Tibial artery (tissue), 4 donors: Measurements from ENCODE around the gene FRMD4A.

Experiments
- DNase-seq, 2 donors: peaks; one replicate each; pipeline ENCODE4 v3.0.0-alpha.2; 2019
- H3K27ac ChIP-seq, 2 donors: fragments of 200-600 bp; sonication (generic) in 1 of 2; 1 replicate in 1 of 2; 2 replicates in 1 of 2; pipeline ENCODE4 v1.5.1; 2018 to 2019; ENCODE audit warnings: mild to moderate bottlenecking in 1 of 2
- H3K27me3 ChIP-seq, 2 donors: fragments of 200-600 bp; sonication (generic) in 1 of 2; one replicate each; pipeline versions ENCODE4 v1.5.1 to v1.6.0; 2016 to 2019
- H3K36me3 ChIP-seq, 3 donors: fragments of 200-600 bp; sonication (generic) in 2 of 3; one replicate each; pipeline ENCODE4 v1.5.1; 2016 to 2019; ENCODE audit warnings: mild to moderate bottlenecking in 2 of 3
- H3K4me1 ChIP-seq, 4 donors: fragments of 200-600 bp; sonication (generic) in 2 of 4; 1 replicate in 3 of 4; 2 replicates in 1 of 4; pipeline ENCODE4 v1.5.1; 2016 to 2019
- H3K4me3 ChIP-seq, 2 donors: fragments of 200-600 bp; sonication (generic) in 1 of 2; 1 replicate in 1 of 2; 2 replicates in 1 of 2; pipeline ENCODE4 v1.5.1; 2018 to 2019; ENCODE audit warnings: mild to moderate bottlenecking in 2 of 2
- H3K9me3 ChIP-seq, 3 donors: fragments of 200-600 bp; sonication (generic) in 1 of 3; one replicate each; pipeline ENCODE4 v1.5.1; 2016 to 2019
- CTCF ChIP-seq, 2 experiments: fragments of 200-600 bp in 1 of 2; fragments of 450-650 bp in 1 of 2; IDR thresholded peaks; one replicate each; pipeline ENCODE4 v1.5.1; 2017 to 2019; ENCODE audit warnings: antibody characterized with exemption in 2 of 2, mild to moderate bottlenecking in 1 of 2, moderate library complexity in 1 of 2
- intact Hi-C: fragments of 100-400 bp; cut with DNase I; formaldehyde crosslinking; loops from one replicate; pipeline ENCODE4 v1.15.0; 2023; ENCODE audit warnings: low total_unique reads

Gene FRMD4A

GRCh38 chr10:13844651-13845050 lies 486.1 kb downstream of the FRMD4A start:
- peaks cover 0 to 69% (median 36%) of the 10 kb centered on the region in 4 donors for H3K4me1 ChIP-seq
- intact Hi-C loops: no loop called here
- peak overlapping the region; percentile 24 to 28 for H3K27ac ChIP-seq
- no peaks in the 10 kb centered on the region for H3K36me3 ChIP-seq
- no peak for TF ChIP-seq CTCF (IDR thresholded peaks at IDR 0.05)
- no peak overlapping the region for H3K4me3 ChIP-seq
- H3K27me3 ChIP-seq: no peaks in the 10 kb centered on the region
- no peak for DNase-seq
- H3K9me3 ChIP-seq: no peaks in the 10 kb centered on the region

- Histone ChIP-seq H3K4me3 (no peak overlapping the region), H3K27ac (peak overlapping the region in 1 of 2 donors; percentile 27), H3K4me1 (peaks cover 0 to 79% (median 42%) of the 10 kb centered on the region in 4 donors), H3K36me3 (no peaks in the 10 kb centered on the region), H3K27me3 (no peaks in the 10 kb centered on the region), H3K9me3 (no peaks in the 10 kb centered on the region)
- intact Hi-C loops: no loop called here
- no peak for DNase-seq
- TF ChIP-seq CTCF (IDR thresholded peaks at IDR 0.05): no peak
Measured at GRCh38 chr10:13842117-13842516, 488.6 kb downstream of the FRMD4A start.

DNA sequence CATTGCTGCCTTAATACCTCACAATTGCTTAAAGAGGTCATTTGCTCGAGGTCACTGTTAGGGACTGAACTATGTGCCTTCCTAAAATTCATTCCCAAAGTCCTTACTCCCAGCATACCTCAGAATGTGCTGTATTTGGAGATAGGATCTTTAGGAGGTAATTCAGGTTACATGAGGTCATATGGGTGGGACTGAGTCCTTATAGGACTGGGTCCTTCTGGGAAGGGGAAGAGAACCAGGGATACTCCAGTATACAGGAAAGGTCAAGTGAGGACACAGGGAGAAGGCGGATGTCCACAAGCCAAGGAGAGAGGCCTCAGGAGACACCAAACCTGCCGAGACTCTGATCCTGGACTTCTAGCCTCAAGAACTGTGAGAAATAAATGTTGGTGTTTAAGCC lies 490.7 kb downstream of the FRMD4A start:
- Histone ChIP-seq H3K36me3 (no peaks in the 10 kb centered on the region), H3K4me3 (no peak overlapping the region), H3K27me3 (no peaks in the 10 kb centered on the region), H3K9me3 (no peaks in the 10 kb centered on the region), H3K4me1 (peaks cover 0 to 88% (median 51%) of the 10 kb centered on the region in 4 donors), H3K27ac (peak overlapping the region; percentile 70 to 81)
- no peak for TF ChIP-seq CTCF (IDR thresholded peaks at IDR 0.05)
- intact Hi-C loops: no loop called here
- DNase-seq: no peak

DNA sequence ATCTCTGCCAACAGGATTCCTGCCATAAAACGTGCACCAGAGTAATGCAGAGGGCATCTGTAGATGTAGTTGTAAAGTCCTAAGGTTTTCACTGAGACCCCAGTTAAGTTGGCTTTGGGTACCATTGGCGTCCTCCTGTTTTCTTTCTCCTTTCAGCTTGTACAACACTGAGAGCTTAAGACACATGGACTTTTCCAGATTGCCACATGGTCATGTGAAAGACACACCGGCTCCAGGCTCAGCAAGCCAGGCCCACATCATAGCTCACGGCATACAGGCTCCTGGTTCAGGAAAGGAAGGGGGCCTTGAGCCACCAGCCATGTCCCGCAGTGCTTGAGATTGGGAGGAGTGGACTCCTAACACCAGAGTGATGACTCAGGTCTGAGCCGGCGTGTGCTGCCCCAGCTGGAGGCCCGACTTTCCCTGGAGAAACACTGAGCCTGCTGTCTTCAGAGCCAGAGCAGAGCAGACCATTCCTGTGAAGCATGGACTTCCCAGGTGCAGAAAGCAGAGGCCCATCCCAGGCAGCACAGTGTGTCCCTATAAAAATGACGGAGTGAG lies 491.2 kb downstream of the FRMD4A start:
- H3K36me3 ChIP-seq: no peaks in the 10 kb centered on the region
- peak overlapping the region; percentile 70 to 81 for H3K27ac ChIP-seq
- no peak for TF ChIP-seq CTCF (IDR thresholded peaks at IDR 0.05)
- no peaks in the 10 kb centered on the region for H3K27me3 ChIP-seq
- H3K4me1 ChIP-seq: peaks cover 0 to 88% (median 51%) of the 10 kb centered on the region in 4 donors
- intact Hi-C loops: loop anchor here (10.0 kb wide), 1 partner anchor 115 kb away; no protein-coding TSS in a partner anchor
- H3K4me3 ChIP-seq: no peak overlapping the region
- DNase-seq: peak; percentile 40 to 85
- H3K9me3 ChIP-seq: no peaks in the 10 kb centered on the region

DNA sequence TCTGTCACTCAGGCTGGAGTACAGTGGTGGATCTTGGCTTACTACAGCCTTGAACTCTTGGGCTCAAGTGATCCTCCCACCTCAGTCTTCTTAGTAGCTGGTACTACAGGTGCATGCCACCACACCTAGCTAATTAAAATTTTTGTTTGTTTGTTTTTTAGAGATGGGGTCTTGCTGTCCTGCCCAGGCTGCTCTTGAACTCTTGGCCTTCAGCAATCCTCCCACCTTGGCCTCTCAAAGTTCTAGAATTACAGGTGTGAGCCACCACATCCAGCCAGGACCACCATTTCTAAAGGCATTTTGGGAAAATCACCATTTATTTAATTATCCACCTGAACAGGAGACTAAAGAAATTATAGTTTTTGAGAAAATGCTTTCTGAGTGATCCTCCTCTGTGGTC lies 491.7 kb downstream of the FRMD4A start:
- no peak for TF ChIP-seq CTCF (IDR thresholded peaks at IDR 0.05)
- H3K4me1 ChIP-seq: peaks cover 0 to 88% (median 52%) of the 10 kb centered on the region in 4 donors
- H3K4me3 ChIP-seq: no peak overlapping the region
- DNase-seq: no peak
- H3K27me3 ChIP-seq: no peaks in the 10 kb centered on the region
- H3K27ac ChIP-seq: peak overlapping the region; percentile 70 to 81
- intact Hi-C loops: loop anchor here (10.0 kb wide), 1 partner anchor 116 kb away; no protein-coding TSS in a partner anchor
- H3K9me3 ChIP-seq: no peaks in the 10 kb centered on the region
- H3K36me3 ChIP-seq: no peaks in the 10 kb centered on the region
